Astrocyte (in vitro differentiated cells and primary cell): ENCODE measurements around the gene CLN5.

Experiments used
- EZH2 ChIP-seq: IDR thresholded peaks from 2 replicates; pipeline ENCODE4 v1.6.1; 2012; ENCODE audit warnings: mild to moderate bottlenecking, low read length, inconsistent platforms; ENCODE audit not compliant: insufficient read depth
- TF ChIP-seq, protein P1 (sequence below): IDR thresholded peaks from 2 replicates; pipeline ENCODE4 v1.5.1; 2011; ENCODE audit warnings: low read depth, mild to moderate bottlenecking, inconsistent platforms, low read length, moderate library complexity; ENCODE audit not compliant: insufficient read depth

DNA sequence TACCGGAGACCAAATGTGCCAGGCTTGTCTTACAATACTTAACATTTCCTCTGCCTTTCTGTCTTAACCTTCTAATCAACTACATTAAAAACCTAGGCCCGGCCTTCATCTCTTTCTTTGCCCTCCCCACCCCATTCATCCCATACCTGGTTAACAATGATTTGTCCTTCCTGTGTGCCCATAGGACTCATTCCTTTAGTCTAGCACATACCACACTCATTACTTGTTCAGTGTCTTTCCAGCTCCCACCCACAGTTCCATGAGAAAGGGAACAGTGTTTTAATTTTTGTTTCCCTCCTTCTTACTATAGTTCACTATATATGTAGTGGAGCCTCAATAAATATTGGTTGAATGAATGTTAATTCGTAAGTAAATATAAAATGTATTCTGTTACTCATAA is 2.4 kb downstream of the CLN5 start:
- TF ChIP-seq, protein P1, sequence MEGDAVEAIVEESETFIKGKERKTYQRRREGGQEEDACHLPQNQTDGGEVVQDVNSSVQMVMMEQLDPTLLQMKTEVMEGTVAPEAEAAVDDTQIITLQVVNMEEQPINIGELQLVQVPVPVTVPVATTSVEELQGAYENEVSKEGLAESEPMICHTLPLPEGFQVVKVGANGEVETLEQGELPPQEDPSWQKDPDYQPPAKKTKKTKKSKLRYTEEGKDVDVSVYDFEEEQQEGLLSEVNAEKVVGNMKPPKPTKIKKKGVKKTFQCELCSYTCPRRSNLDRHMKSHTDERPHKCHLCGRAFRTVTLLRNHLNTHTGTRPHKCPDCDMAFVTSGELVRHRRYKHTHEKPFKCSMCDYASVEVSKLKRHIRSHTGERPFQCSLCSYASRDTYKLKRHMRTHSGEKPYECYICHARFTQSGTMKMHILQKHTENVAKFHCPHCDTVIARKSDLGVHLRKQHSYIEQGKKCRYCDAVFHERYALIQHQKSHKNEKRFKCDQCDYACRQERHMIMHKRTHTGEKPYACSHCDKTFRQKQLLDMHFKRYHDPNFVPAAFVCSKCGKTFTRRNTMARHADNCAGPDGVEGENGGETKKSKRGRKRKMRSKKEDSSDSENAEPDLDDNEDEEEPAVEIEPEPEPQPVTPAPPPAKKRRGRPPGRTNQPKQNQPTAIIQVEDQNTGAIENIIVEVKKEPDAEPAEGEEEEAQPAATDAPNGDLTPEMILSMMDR, result no peak
- TF ChIP-seq EZH2, result no peak
